ENCODE data around the gene KLK5. TPM values are rescaled to one million over a fixed set of nuclear protein-coding genes. Genes with fewer than 3 reads are reported as not detected.
A peak's percentile ranks its signal among the peaks of the same experiment; 100 is the strongest.

The KLK5 gene
- total RNA-seq, 1 donor from 2014 or later, result not detected

- no peak overlapping the region for H3K4me3 Mint-ChIP-seq (ENCODE audit: unreplicated experiment)
- H3K9me3 Mint-ChIP-seq (ENCODE audit: unreplicated experiment), result no peaks in the 10 kb centered on the region
- TF ChIP-seq CTCF (IDR thresholded peaks at IDR 0.05; ENCODE audit: partially characterized antibody, unreplicated experiment), result no peak
- peaks cover 3% of the 10 kb centered on the region for H3K27me3 Mint-ChIP-seq (ENCODE audit: unreplicated experiment)
- H3K36me3 Mint-ChIP-seq (ENCODE audit: unreplicated experiment), result no peaks in the 10 kb centered on the region
- H3K27ac Mint-ChIP-seq (ENCODE audit: unreplicated experiment), result no peak overlapping the region
- no peaks in the 10 kb centered on the region for H3K4me1 Mint-ChIP-seq (ENCODE audit: low read depth, unreplicated experiment)
- DNase-seq, result no peak
These were observed 28.3 kb downstream of the KLK5 start for GRCh38 chr19:50924586-50924985.

- Mint-ChIP-seq H3K36me3 (ENCODE audit: unreplicated experiment) (no peaks in the 10 kb centered on the region), H3K4me1 (ENCODE audit: low read depth, unreplicated experiment) (no peaks in the 10 kb centered on the region), H3K27me3 (ENCODE audit: unreplicated experiment) (peaks cover 3% of the 10 kb centered on the region), H3K9me3 (ENCODE audit: unreplicated experiment) (no peaks in the 10 kb centered on the region), H3K4me3 (ENCODE audit: unreplicated experiment) (no peak overlapping the region), H3K27ac (ENCODE audit: unreplicated experiment) (no peak overlapping the region)
- DNase-seq, result peak; percentile 82
- peak; percentile 91 for TF ChIP-seq CTCF (IDR thresholded peaks at IDR 0.05; ENCODE audit: partially characterized antibody, unreplicated experiment)
These were observed 30.5 kb downstream of the KLK5 start for GRCh38 chr19:50922317-50922853.

- no peaks in the 10 kb centered on the region for H3K9me3 Mint-ChIP-seq (ENCODE audit: unreplicated experiment)
- no peaks in the 10 kb centered on the region for H3K4me1 Mint-ChIP-seq (ENCODE audit: low read depth, unreplicated experiment)
- H3K4me3 Mint-ChIP-seq (ENCODE audit: unreplicated experiment), result no peak overlapping the region
- no peak overlapping the region for H3K27ac Mint-ChIP-seq (ENCODE audit: unreplicated experiment)
- DNase-seq, result no peak
- no peaks in the 10 kb centered on the region for H3K36me3 Mint-ChIP-seq (ENCODE audit: unreplicated experiment)
- TF ChIP-seq CTCF (IDR thresholded peaks at IDR 0.05; ENCODE audit: partially characterized antibody, unreplicated experiment), result no peak
- peaks cover 5% of the 10 kb centered on the region for H3K27me3 Mint-ChIP-seq (ENCODE audit: unreplicated experiment)
These were observed 31.2 kb downstream of the KLK5 start for GRCh38 chr19:50921426-50922316.

- Mint-ChIP-seq H3K36me3 (ENCODE audit: unreplicated experiment) (no peaks in the 10 kb centered on the region), H3K9me3 (ENCODE audit: unreplicated experiment) (peaks cover 2% of the 10 kb centered on the region), H3K4me1 (ENCODE audit: low read depth, unreplicated experiment) (no peaks in the 10 kb centered on the region), H3K4me3 (ENCODE audit: unreplicated experiment) (no peak overlapping the region), H3K27me3 (ENCODE audit: unreplicated experiment) (peaks cover 4% of the 10 kb centered on the region), H3K27ac (ENCODE audit: unreplicated experiment) (no peak overlapping the region)
- DNase-seq, result no peak
- no peak for TF ChIP-seq CTCF (IDR thresholded peaks at IDR 0.05; ENCODE audit: partially characterized antibody, unreplicated experiment)
These were observed 36.8 kb downstream of the KLK5 start for GRCh38 chr19:50916069-50916468.
